MM.1S (cell line): ENCODE data around the gene TMEM212.

Experiments used
- EZH2 ChIP-seq: fragments of 300-600 bp; sonication (generic); optimal IDR thresholded peaks from 2 replicates; pipeline ENCODE3; 2017; ENCODE audit warnings: low read depth, mild to moderate bottlenecking, antibody characterized with exemption, low read length, mixed read lengths
- TF ChIP-seq, protein P1 (sequence below): fragments of 300-600 bp; sonication (generic); IDR thresholded peaks from 2 replicates; pipeline ENCODE4 v1.5.1; 2016; ENCODE audit warnings: antibody characterized with exemption, low read length, mixed read lengths

DNA sequence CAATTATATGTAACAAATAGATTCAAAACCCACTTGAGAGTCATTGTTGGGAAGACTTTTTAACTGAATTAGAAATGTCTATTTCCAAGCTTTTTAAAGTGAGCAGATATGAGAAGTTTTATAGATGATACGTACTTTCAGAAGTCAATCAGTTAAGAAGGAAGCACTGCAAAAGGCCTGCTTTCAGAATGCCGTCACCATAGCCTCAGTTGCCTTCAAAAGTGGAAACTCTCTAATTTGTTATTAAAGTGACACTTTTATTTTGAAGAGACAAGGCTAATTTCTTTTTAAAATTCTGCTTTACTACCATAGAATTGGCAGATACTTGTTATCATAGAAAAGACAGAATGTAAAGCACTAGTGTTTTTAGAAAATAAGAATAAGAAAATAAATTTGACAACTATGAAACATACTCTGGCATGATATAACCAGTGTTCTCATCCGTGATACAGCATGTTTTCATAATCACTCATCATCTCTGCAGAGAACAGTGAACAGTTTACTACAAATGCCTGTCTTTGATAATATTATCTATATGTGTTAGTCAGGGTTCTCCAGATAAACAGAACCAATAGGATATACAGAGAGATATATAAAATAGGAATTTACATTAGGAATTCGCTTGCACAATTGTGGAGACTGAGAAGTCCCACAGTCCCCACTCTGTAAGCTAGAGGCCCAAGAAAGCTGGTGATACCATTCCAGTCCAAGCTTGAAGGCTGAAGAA lies 25.9 kb upstream of the TMEM212 start:
- TF ChIP-seq EZH2, result no peak
- TF ChIP-seq, protein P1, sequence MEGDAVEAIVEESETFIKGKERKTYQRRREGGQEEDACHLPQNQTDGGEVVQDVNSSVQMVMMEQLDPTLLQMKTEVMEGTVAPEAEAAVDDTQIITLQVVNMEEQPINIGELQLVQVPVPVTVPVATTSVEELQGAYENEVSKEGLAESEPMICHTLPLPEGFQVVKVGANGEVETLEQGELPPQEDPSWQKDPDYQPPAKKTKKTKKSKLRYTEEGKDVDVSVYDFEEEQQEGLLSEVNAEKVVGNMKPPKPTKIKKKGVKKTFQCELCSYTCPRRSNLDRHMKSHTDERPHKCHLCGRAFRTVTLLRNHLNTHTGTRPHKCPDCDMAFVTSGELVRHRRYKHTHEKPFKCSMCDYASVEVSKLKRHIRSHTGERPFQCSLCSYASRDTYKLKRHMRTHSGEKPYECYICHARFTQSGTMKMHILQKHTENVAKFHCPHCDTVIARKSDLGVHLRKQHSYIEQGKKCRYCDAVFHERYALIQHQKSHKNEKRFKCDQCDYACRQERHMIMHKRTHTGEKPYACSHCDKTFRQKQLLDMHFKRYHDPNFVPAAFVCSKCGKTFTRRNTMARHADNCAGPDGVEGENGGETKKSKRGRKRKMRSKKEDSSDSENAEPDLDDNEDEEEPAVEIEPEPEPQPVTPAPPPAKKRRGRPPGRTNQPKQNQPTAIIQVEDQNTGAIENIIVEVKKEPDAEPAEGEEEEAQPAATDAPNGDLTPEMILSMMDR, result no peak
